GM12891 (cell line): ENCODE measurements around the gene CFL1.

ENCODE experiments used
- POLR2A ChIP-seq: IDR thresholded peaks from 2 replicates; pipeline ENCODE4 v1.6.1; 2011; ENCODE audit warnings: low read depth, low read length, control low read depth
- POLR2AphosphoS5 ChIP-seq: IDR thresholded peaks from 2 replicates; pipeline ENCODE4 v1.6.1; 2011; ENCODE audit warnings: low read depth, low read length, control low read depth
- POU2F2 ChIP-seq: IDR thresholded peaks from 2 replicates; pipeline ENCODE4 v1.6.1; 2011; ENCODE audit warnings: low read depth, mild to moderate bottlenecking, control low read depth, low read length, moderate library complexity
- TAF1 ChIP-seq: IDR thresholded peaks from 2 replicates; pipeline ENCODE4 v1.6.1; 2011; ENCODE audit warnings: low read depth, low read length, control low read depth

DNA sequence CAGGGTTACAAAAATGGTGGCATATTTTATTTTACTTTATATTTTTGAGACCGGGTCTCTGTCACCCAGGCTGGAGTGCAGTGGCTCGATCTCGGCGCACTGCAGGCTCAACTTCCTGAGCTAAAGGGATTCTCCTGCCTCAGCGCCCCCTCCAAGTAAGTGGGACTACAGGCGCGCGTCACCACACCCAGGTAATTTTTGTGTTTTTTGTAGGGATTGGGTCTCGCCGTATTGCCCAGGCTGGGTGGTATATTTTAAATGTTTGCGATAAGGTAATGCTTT, 42.9 kb upstream of the CFL1 start:
- TF ChIP-seq POLR2A (no peak), POLR2AphosphoS5 (no peak), POU2F2 (no peak), TAF1 (no peak)
